Endothelial cell of umbilical vein (primary cell): Measurements from ENCODE around the gene CPNE6. TPM values are rescaled to one million over a fixed set of nuclear protein-coding genes. Genes with fewer than 3 reads are reported as not detected.

Experiments used
- BruUV-seq: library from RNA; stranded (reverse); fragments of 400-500 nt; replicated peaks from 2 replicates; lab custom pipeline; 2021; lab: Mats Ljungman, UMichigan
- CTCF ChIA-PET: fragments of 300-600, 350-600 bp; sonication (Branson Sonifier 250); formaldehyde crosslinking; loops from one replicate; lab custom pipeline; 2021; ENCODE audit warnings: antibody characterized with exemption, inconsistent platforms; lab: Charles Lee
- POLR2A ChIA-PET: fragments of 300-600, 350-600 bp; sonication (Branson Sonifier 250); formaldehyde crosslinking; loops from one replicate; lab custom pipeline; 2021; ENCODE audit warnings: antibody characterized with exemption, inconsistent platforms; lab: Charles Lee
- DNase-seq: peaks from one replicate; pipeline ENCODE4 v3.0.0-alpha.2; 2011; ENCODE audit warnings: low read depth, low spot score
- FAIRE-seq: peaks from 2 replicates; lab custom pipeline; 2011; peaks lifted over from hg19 to GRCh38; lab: Jason Lieb, UNC
- H2AFZ ChIP-seq: 2 replicates; pipeline ENCODE4 v1.6.0; 2012; ENCODE audit warnings: low read depth, low read length, control low read depth, inconsistent platforms
- H3K27ac ChIP-seq: 2 replicates; pipeline ENCODE4 v1.5.1; 2011; ENCODE audit warnings: low read depth, mild to moderate bottlenecking, control low read depth, low read length, moderate library complexity; ENCODE audit not compliant: insufficient read depth
- H3K27me3 ChIP-seq, 2 experiments: 2 replicates each; pipeline versions ENCODE4 v1.6.0 to v1.6.1; 2011; ENCODE audit warnings: low read length in 2 of 2, mixed read lengths in 1 of 2; ENCODE audit not compliant: control insufficient read depth in 2 of 2, insufficient read depth in 2 of 2
- H3K36me3 ChIP-seq, 2 experiments: 2 replicates in 1 of 2; 3 replicates in 1 of 2; pipeline ENCODE4 v1.5.1; 2011; ENCODE audit warnings: low read length in 2 of 2, mild to moderate bottlenecking in 1 of 2, moderate library complexity in 1 of 2; ENCODE audit not compliant: control insufficient read depth in 2 of 2, insufficient read depth in 2 of 2; ENCODE audit errors: extremely low read depth in 1 of 2
- H3K4me1 ChIP-seq: 3 replicates; pipeline ENCODE4 v1.5.1; 2011; ENCODE audit warnings: mild to moderate bottlenecking, low read length; ENCODE audit not compliant: control insufficient read depth, insufficient read depth; ENCODE audit errors: extremely low read depth
- H3K4me2 ChIP-seq: 2 replicates; pipeline ENCODE4 v1.6.1; 2011; ENCODE audit warnings: low read length, control low read depth, mixed read lengths; ENCODE audit not compliant: insufficient read depth
- H3K4me3 ChIP-seq, 3 experiments: fragments of 200-600 bp in 1 of 3; sonication (generic), shearing (Covaris generic) in 1 of 3; replicated peaks in 1 of 3; 2 replicates each; pipeline ENCODE4 v1.5.1; 2011 to 2016; ENCODE audit warnings: control low read depth in 3 of 3, low read length in 3 of 3, mild to moderate bottlenecking in 2 of 3, inconsistent platforms in 1 of 3, low read depth in 1 of 3, moderate library complexity in 1 of 3; ENCODE audit not compliant: insufficient read depth in 1 of 3
- H3K79me2 ChIP-seq: 2 replicates; pipeline ENCODE4 v1.6.0; 2012; ENCODE audit warnings: low read length, inconsistent platforms; ENCODE audit not compliant: control insufficient read depth, insufficient read depth
- H3K9ac ChIP-seq: replicated peaks from 2 replicates; pipeline ENCODE3; 2011; ENCODE audit warnings: low read length, control low read depth; ENCODE audit not compliant: insufficient read depth; ENCODE audit errors: extremely low read depth
- H3K9me1 ChIP-seq: replicated peaks from 3 replicates; pipeline ENCODE4 v1.6.0; 2011; ENCODE audit warnings: mild to moderate bottlenecking, low read length; ENCODE audit not compliant: control insufficient read depth, insufficient read depth; ENCODE audit errors: extremely low read depth
- H3K9me3 ChIP-seq: replicated peaks from 2 replicates; pipeline ENCODE4 v1.5.1; 2012; ENCODE audit warnings: low read length, inconsistent platforms; ENCODE audit not compliant: control insufficient read depth, insufficient read depth
- H4K20me1 ChIP-seq: replicated peaks from 2 replicates; pipeline ENCODE3; 2011; ENCODE audit warnings: mild to moderate bottlenecking, low read length; ENCODE audit not compliant: control insufficient read depth, insufficient read depth; ENCODE audit errors: extremely low read depth
- FOS ChIP-seq: IDR thresholded peaks from 2 replicates; pipeline ENCODE4 v1.6.1; 2011; ENCODE audit warnings: mild to moderate bottlenecking, low read length, moderate library complexity, borderline replicate concordance; ENCODE audit not compliant: insufficient read depth
- GATA2 ChIP-seq: IDR thresholded peaks from 2 replicates; pipeline ENCODE4 v1.7.0; 2011; ENCODE audit warnings: low read depth, mild to moderate bottlenecking, moderate library complexity, mixed read lengths, low read length; ENCODE audit not compliant: insufficient read length, insufficient read depth
- JUN ChIP-seq: IDR thresholded peaks from 2 replicates; pipeline ENCODE4 v1.6.1; 2011; ENCODE audit warnings: borderline replicate concordance, low read depth; ENCODE audit not compliant: insufficient read length, insufficient read depth
- POLR2AphosphoS5 ChIP-seq: IDR thresholded peaks from 2 replicates; pipeline ENCODE4 v1.6.1; 2012; ENCODE audit warnings: low read depth, mild to moderate bottlenecking, control low read depth, low read length, moderate library complexity; ENCODE audit not compliant: insufficient read depth
- dilution Hi-C: fragments of 300-500 bp; cut with MboI; formaldehyde crosslinking; loops from one replicate; pipeline ENCODE4 v1.15.0; 2019; ENCODE audit warnings: low sequenced_read_pairs; ENCODE audit not compliant: extremely low pct_ligation_motif_present
- intact Hi-C: fragments of 100-400 bp; cut with micrococcal nuclease; formaldehyde crosslinking; loops from one replicate; pipeline ENCODE4 v1.10.0; 2022
- polyA plus RNA-seq, 4 experiments: library from polyadenylated mRNA; depleted of rRNA in 3 of 4; stranded (reverse) in 3 of 4; unstranded in 1 of 4; fragments of >200 nt; gene quantifications; 2 replicates each; pipeline versions ENCODE4 v1.2.1 to v1.2.3, GENCODE V29; 2011 to 2012; ENCODE audit warnings: missing spikeins in 1 of 4
- total RNA-seq: library from RNA; stranded (reverse); gene quantifications from 2 replicates; pipeline ENCODE4 v1.2.3, GENCODE V29; 2021
- TF ChIP-seq, protein P1 (sequence below): IDR thresholded peaks from 2 replicates; pipeline ENCODE4 v1.6.1; 2011; ENCODE audit not compliant: insufficient read depth, insufficient read length
- TF ChIP-seq, protein P2 (sequence below), 2 donors: IDR thresholded peaks; 1 replicate in 1 of 2; 2 replicates in 1 of 2; pipeline ENCODE4 v1.5.1; 2011; ENCODE audit warnings: low read length in 2 of 2, mild to moderate bottlenecking in 2 of 2, moderate library complexity in 2 of 2, control low read depth in 1 of 2, inconsistent platforms in 1 of 2, low read depth in 1 of 2; ENCODE audit not compliant: insufficient read depth in 1 of 2; ENCODE audit errors: extremely low read depth in 1 of 2

Gene CPNE6
- total and polyA plus RNA-seq, 2 donors (not counting 3 experiments of a cell fraction or from before 2014, with no cell fraction given): not detected

DNA sequence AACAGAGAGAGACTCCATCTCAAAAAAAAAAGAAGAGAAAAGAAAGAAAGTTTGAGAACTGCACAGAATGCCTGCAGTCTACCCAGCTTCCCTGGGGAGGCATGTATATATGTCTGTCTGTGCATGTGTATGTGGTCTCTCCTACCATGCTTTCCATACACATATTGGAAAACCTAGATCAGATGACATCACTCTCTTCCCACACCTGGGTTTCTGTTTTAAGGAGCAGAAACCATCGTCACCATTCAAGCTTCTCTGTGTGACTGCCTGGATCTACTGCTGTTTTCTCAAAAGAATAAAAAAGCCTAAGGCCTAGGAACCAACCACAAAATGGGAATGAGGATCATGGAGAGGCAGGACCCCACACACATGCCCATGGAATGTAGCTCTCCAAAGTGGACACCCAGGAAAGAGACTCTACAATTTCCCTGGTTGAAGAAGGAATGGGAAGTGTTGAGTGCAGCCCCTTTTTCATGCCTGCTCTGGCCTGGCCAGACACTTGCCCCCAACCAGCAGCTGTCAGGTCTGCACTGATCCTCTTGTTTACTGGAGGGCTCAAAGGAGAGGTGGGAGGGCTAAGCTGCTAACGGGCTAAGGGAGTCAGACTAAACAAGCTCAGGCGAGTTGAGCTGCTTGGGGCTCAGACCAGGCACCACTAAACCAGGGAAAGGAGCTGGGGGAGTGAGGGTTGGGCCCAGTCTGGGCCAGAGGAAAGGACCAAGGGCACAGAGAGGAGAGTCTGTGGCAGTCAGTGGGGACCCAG lies 15.0 kb downstream of the CPNE6 start:
- no TSS peak for BruUV-seq
- no peak for DNase-seq
- dilution Hi-C loops: no loop called here
- Histone ChIP-seq H3K9ac (no peak overlapping the region), H3K36me3 (no peaks in the 10 kb centered on the region), H3K4me3 (no peak overlapping the region), H3K4me1 (no peaks in the 10 kb centered on the region), H3K79me2 (no peaks in the 10 kb centered on the region), H3K27me3 (peaks cover 14 to 20% of the 10 kb centered on the region in 2 experiments), H3K27ac (no peak overlapping the region), H2AFZ (no peak overlapping the region), H3K4me2 (no peak overlapping the region), H3K9me3 (no peaks in the 10 kb centered on the region), H3K9me1 (no peaks in the 10 kb centered on the region), H4K20me1 (no peaks in the 10 kb centered on the region)
- ChIA-PET POLR2A (no interaction called here), CTCF (interaction anchor here (0.6 to 1.9 kb wide), 3 partner anchors 22 to 28 kb away, joined by 3 to 14 read pairs (median 5); no protein-coding TSS in a partner anchor)
- TF ChIP-seq, protein P1, sequence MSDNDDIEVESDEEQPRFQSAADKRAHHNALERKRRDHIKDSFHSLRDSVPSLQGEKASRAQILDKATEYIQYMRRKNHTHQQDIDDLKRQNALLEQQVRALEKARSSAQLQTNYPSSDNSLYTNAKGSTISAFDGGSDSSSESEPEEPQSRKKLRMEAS: no peak
- TF ChIP-seq JUN: no peak
- TF ChIP-seq, protein P2, sequence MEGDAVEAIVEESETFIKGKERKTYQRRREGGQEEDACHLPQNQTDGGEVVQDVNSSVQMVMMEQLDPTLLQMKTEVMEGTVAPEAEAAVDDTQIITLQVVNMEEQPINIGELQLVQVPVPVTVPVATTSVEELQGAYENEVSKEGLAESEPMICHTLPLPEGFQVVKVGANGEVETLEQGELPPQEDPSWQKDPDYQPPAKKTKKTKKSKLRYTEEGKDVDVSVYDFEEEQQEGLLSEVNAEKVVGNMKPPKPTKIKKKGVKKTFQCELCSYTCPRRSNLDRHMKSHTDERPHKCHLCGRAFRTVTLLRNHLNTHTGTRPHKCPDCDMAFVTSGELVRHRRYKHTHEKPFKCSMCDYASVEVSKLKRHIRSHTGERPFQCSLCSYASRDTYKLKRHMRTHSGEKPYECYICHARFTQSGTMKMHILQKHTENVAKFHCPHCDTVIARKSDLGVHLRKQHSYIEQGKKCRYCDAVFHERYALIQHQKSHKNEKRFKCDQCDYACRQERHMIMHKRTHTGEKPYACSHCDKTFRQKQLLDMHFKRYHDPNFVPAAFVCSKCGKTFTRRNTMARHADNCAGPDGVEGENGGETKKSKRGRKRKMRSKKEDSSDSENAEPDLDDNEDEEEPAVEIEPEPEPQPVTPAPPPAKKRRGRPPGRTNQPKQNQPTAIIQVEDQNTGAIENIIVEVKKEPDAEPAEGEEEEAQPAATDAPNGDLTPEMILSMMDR (IDR thresholded peaks at IDR 0.05; ENCODE audit: extremely low read depth in 1 of 2, insufficient read depth in 1 of 2, low read depth in 1 of 2, low read length in 2 of 2): no peak
- no peak for TF ChIP-seq FOS
- TF ChIP-seq POLR2AphosphoS5: no peak
- no peak for TF ChIP-seq GATA2
- intact Hi-C loops: no loop called here
- FAIRE-seq: no peak
